GM19397 (cell line): ENCODE measurements around the gene DMAC2L.
A peak's percentile ranks its signal among the peaks of the same experiment; 100 is the strongest.

ENCODE experiments used
- ATAC-seq: cut with Tn5 transposase; IDR thresholded peaks from one replicate; pipeline ENCODE4 v1.9.1; 2021; ENCODE audit warnings: mild to moderate bottlenecking, moderate library complexity; ENCODE audit not compliant: unreplicated experiment

DMAC2L gene

GRCh38 chr14:50321009-50321660 is 9.0 kb downstream of the DMAC2L start:
- peak; percentile 92 for ATAC-seq

- no peak for ATAC-seq
Observed at GRCh38 chr14:50331596-50331995, 19.5 kb downstream of the DMAC2L start.

- ATAC-seq, result no peak
Observed at GRCh38 chr14:50333014-50333509, 20.9 kb downstream of the DMAC2L start.

- ATAC-seq, result no peak
Observed at GRCh38 chr14:50334211-50334610, 22.1 kb downstream of the DMAC2L start.

- no peak for ATAC-seq
Observed at GRCh38 chr14:50335389-50335788, 23.3 kb downstream of the DMAC2L start.

GRCh38 chr14:50335989-50336824 is 24.1 kb downstream of the DMAC2L start:
- ATAC-seq, result no peak

- no peak for ATAC-seq
Observed at GRCh38 chr14:50338587-50338986, 26.5 kb downstream of the DMAC2L start.

- no peak for ATAC-seq
Observed at GRCh38 chr14:50339178-50339804, 27.2 kb downstream of the DMAC2L start.

- no peak for ATAC-seq
Observed at GRCh38 chr14:50340045-50340444, 27.9 kb downstream of the DMAC2L start.

GRCh38 chr14:50340963-50341362 is 28.8 kb downstream of the DMAC2L start:
- no peak for ATAC-seq

- ATAC-seq, result no peak
Observed at GRCh38 chr14:50342221-50343078, 30.3 kb downstream of the DMAC2L start.

- ATAC-seq, result no peak
Observed at GRCh38 chr14:50343434-50343833, 31.3 kb downstream of the DMAC2L start.

GRCh38 chr14:50344116-50344775 is 32.1 kb downstream of the DMAC2L start:
- peak; percentile 66 for ATAC-seq

- ATAC-seq, result no peak
Observed at GRCh38 chr14:50344876-50345563, 32.9 kb downstream of the DMAC2L start.

GRCh38 chr14:50345846-50346422 is 33.8 kb downstream of the DMAC2L start:
- no peak for ATAC-seq

- no peak for ATAC-seq
Observed at GRCh38 chr14:50347521-50347920, 35.4 kb downstream of the DMAC2L start.

GRCh38 chr14:50348933-50349332 is 36.8 kb downstream of the DMAC2L start:
- no peak for ATAC-seq

- no peak for ATAC-seq
Observed at GRCh38 chr14:50350975-50351374, 38.9 kb downstream of the DMAC2L start.

GRCh38 chr14:50352584-50352983 is 40.5 kb downstream of the DMAC2L start:
- ATAC-seq, result no peak
